ENCODE measurements around the gene DAAM2.

DNA sequence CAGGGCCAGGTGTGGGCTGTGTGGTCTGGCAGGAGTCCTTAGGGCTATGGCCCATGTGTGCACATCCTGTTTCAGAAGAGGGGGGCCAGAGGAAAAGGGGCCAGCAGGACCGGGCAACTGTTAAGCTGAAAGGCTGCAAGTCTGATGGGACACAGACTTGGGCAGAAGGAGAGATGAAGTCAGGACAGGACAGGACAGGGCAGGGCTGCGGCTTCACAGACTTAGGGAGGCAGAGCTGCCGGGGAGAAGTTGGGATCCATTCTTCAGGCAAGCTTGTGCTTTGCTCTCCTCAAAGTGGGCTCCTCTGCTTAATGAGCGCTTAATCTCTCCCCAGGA lies 113.4 kb downstream of the DAAM2 start:
- TF ChIP-seq, protein P1, sequence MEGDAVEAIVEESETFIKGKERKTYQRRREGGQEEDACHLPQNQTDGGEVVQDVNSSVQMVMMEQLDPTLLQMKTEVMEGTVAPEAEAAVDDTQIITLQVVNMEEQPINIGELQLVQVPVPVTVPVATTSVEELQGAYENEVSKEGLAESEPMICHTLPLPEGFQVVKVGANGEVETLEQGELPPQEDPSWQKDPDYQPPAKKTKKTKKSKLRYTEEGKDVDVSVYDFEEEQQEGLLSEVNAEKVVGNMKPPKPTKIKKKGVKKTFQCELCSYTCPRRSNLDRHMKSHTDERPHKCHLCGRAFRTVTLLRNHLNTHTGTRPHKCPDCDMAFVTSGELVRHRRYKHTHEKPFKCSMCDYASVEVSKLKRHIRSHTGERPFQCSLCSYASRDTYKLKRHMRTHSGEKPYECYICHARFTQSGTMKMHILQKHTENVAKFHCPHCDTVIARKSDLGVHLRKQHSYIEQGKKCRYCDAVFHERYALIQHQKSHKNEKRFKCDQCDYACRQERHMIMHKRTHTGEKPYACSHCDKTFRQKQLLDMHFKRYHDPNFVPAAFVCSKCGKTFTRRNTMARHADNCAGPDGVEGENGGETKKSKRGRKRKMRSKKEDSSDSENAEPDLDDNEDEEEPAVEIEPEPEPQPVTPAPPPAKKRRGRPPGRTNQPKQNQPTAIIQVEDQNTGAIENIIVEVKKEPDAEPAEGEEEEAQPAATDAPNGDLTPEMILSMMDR (IDR thresholded peaks at IDR 0.05): no peak
- TF ChIP-seq POLR2A (IDR thresholded peaks at IDR 0.05): no peak
